ENCODE results near the gene LRRC4C.

DNA sequence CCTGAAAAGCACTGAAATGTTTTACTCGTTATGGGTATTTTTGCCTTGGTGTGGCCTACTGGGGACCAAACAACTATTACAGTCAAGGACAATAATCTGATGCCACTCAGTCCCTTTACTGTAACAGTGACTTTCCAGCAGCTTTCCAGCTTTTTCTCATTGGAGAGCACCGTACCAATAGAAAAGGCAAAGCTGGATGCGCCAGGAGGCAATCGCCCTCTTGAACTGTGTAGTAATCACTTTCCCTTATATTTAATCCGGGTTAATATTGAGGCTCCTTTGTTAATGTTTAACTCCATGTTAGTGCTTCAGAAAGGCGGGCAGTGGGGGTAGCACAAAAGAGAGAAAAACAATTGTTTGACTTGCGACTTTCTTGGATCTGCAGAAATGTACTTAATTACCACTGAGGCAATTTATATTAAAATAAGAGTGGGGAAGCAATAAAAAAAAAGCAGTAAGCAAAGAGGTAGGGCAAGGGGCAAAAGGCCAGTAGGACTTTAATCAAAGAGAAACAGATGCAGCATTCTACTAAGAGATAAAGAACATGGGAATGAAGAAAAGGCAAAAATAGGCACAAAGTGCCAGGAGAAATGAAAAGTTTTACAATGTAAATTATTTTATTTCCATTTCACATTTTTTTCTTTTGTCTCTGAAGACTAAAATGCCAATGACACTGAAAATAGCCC lies 81.6 kb downstream of the LRRC4C start:
- TF ChIP-seq, protein P1, sequence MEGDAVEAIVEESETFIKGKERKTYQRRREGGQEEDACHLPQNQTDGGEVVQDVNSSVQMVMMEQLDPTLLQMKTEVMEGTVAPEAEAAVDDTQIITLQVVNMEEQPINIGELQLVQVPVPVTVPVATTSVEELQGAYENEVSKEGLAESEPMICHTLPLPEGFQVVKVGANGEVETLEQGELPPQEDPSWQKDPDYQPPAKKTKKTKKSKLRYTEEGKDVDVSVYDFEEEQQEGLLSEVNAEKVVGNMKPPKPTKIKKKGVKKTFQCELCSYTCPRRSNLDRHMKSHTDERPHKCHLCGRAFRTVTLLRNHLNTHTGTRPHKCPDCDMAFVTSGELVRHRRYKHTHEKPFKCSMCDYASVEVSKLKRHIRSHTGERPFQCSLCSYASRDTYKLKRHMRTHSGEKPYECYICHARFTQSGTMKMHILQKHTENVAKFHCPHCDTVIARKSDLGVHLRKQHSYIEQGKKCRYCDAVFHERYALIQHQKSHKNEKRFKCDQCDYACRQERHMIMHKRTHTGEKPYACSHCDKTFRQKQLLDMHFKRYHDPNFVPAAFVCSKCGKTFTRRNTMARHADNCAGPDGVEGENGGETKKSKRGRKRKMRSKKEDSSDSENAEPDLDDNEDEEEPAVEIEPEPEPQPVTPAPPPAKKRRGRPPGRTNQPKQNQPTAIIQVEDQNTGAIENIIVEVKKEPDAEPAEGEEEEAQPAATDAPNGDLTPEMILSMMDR (IDR thresholded peaks at IDR 0.05; ENCODE audit: low read length) = no peak
- no peak for TF ChIP-seq EZH2 (IDR thresholded peaks at IDR 0.05; ENCODE audit: borderline replicate concordance, low read length)

All from OCI-LY1 (cell line).